Omental fat pad (tissue), 4 donors: ENCODE measurements around the gene EPS8. TPM values are rescaled to one million over a fixed set of nuclear protein-coding genes. Genes with fewer than 3 reads are reported as not detected.

Experiments used
- ATAC-seq: fragments of 150-250 bp; one replicate; pipeline ENCODE4 v1.9.1; 2016; ENCODE audit warnings: mild to moderate bottlenecking, moderate library complexity; ENCODE audit not compliant: low FRiP score
- DNase-seq: peaks from one replicate; pipeline ENCODE4 v3.0.0-alpha.2; 2019; ENCODE audit warnings: low spot score
- CTCF ChIP-seq, 3 donors: fragments of 450-650 bp; IDR thresholded peaks; one replicate each; pipeline ENCODE4 v1.5.1; 2016 to 2017; ENCODE audit warnings: antibody characterized with exemption in 3 of 3, mild to moderate bottlenecking in 3 of 3, moderate library complexity in 2 of 3
- total RNA-seq, 4 donors: library from RNA; depleted of rRNA; stranded (reverse); fragments of >200 nt; gene quantifications; one replicate each; pipeline ENCODE4 v1.1.0, GENCODE V29; 2016

Gene EPS8
- total RNA-seq, 4 donors from 2014 or later = 181 to 354 (median 226) TPM

- no peak for TF ChIP-seq CTCF (IDR thresholded peaks at IDR 0.05)
- no peak for ATAC-seq
- DNase-seq = no peak
These were observed 40.1 kb upstream of the EPS8 start for GRCh38 chr12:15829255-15829654.

GRCh38 chr12:15827136-15827535 is 37.9 kb upstream of the EPS8 start:
- no peak for TF ChIP-seq CTCF (IDR thresholded peaks at IDR 0.05)
- ATAC-seq = no peak
- DNase-seq = no peak

- DNase-seq (no peak), ATAC-seq (no peak)
- TF ChIP-seq CTCF (IDR thresholded peaks at IDR 0.05) = no peak
These were observed 35.3 kb upstream of the EPS8 start for GRCh38 chr12:15824516-15824915.

- no peak for TF ChIP-seq CTCF (IDR thresholded peaks at IDR 0.05)
- ATAC-seq = no peak
- DNase-seq = no peak
These were observed 34.4 kb upstream of the EPS8 start for GRCh38 chr12:15823360-15824128.

- no peak for TF ChIP-seq CTCF (IDR thresholded peaks at IDR 0.05)
- no peak for ATAC-seq
These were observed 30.7 kb upstream of the EPS8 start for GRCh38 chr12:15819644-15820437.

GRCh38 chr12:15818418-15818817 is 29.2 kb upstream of the EPS8 start:
- no peak for TF ChIP-seq CTCF (IDR thresholded peaks at IDR 0.05)
- DNase-seq (no peak), ATAC-seq (no peak)

More at GRCh38 chr12:15819644-15820437, 30.7 kb upstream of the EPS8 start:
- no peak for DNase-seq
